Stimulated activated CD4-positive, alpha-beta T cell treated with anti-CD3 and anti-CD28 coated beads, Interleukin-4, amount 100 ng/mL, for 4 hours (primary cell): ENCODE results near the gene ADH1B.
"Not testable (repeated sequence)": the region's sequence is repeated elsewhere in the genome, so short reads cannot be mapped to it uniquely, and the experiment has no call there.

Experiments
- DNase-seq, 2 experiments: peaks; one replicate each; pipeline ENCODE4 v3.0.0-alpha.2; 2020

ADH1B gene

GRCh38 chr4:99317811-99318210 lies 3.4 kb downstream of the ADH1B start:
- not testable (repeated sequence) for DNase-seq

GRCh38 chr4:99317354-99317753 lies 3.8 kb downstream of the ADH1B start:
- DNase-seq, result no peak

GRCh38 chr4:99315839-99316238 lies 5.4 kb downstream of the ADH1B start:
- no peak for DNase-seq

GRCh38 chr4:99314211-99314610 lies 7.0 kb downstream of the ADH1B start:
- no peak for DNase-seq

- DNase-seq, result no peak
These were observed 10.8 kb downstream of the ADH1B start for GRCh38 chr4:99310389-99310788.

- DNase-seq, result no peak
These were observed 15.4 kb downstream of the ADH1B start for GRCh38 chr4:99305638-99306400.

- DNase-seq, result no peak
These were observed 19.6 kb downstream of the ADH1B start for GRCh38 chr4:99301376-99302164.

- no peak for DNase-seq
These were observed 20.3 kb downstream of the ADH1B start for GRCh38 chr4:99300934-99301333.

GRCh38 chr4:99293357-99293756 lies 27.8 kb downstream of the ADH1B start:
- no peak for DNase-seq

GRCh38 chr4:99290848-99291786 lies 30.1 kb downstream of the ADH1B start, which contains the start of gene ADH1A:
ADH1A (minus strand) TSS chr4:99290985; CDS start chr4:99290914, 71 bp downstream.
- no peak for DNase-seq

GRCh38 chr4:99285387-99285786 lies 35.8 kb downstream of the ADH1B start:
- no peak for DNase-seq

- no peak for DNase-seq
These were observed 38.5 kb downstream of the ADH1B start for GRCh38 chr4:99282731-99283130.

GRCh38 chr4:99281261-99281660 lies 39.9 kb downstream of the ADH1B start:
- no peak for DNase-seq

GRCh38 chr4:99276417-99276816 lies 44.8 kb downstream of the ADH1B start:
- DNase-seq, result no peak

GRCh38 chr4:99275885-99276284 lies 45.3 kb downstream of the ADH1B start:
- no peak for DNase-seq

- no peak for DNase-seq
These were observed 46.2 kb downstream of the ADH1B start for GRCh38 chr4:99275050-99275449.

- no peak for DNase-seq
These were observed 47.5 kb downstream of the ADH1B start for GRCh38 chr4:99273704-99274103.

- no peak for DNase-seq
These were observed 56.3 kb downstream of the ADH1B start for GRCh38 chr4:99264927-99265326.
